Testis (tissue), 3 donors: Measurements from ENCODE around the gene CPD. TPM values are rescaled to one million over a fixed set of nuclear protein-coding genes. Genes with fewer than 3 reads are reported as not detected.
A peak's percentile ranks its signal among the peaks of the same experiment; 100 is the strongest.

ENCODE experiments used
- DNase-seq: peaks from one replicate; pipeline ENCODE4 v3.0.0-alpha.2; 2019
- H3K27ac ChIP-seq, 2 donors: fragments of 200-600 bp; sonication (generic); one replicate each; pipeline ENCODE4 v1.5.1; 2019
- H3K27me3 ChIP-seq: fragments of 200-600 bp; sonication (generic); one replicate; pipeline ENCODE4 v1.5.1; 2019
- H3K36me3 ChIP-seq: fragments of 200-600 bp; sonication (generic); one replicate; pipeline ENCODE4 v1.5.1; 2017; ENCODE audit warnings: low read depth; ENCODE audit errors: missing control alignments
- H3K4me1 ChIP-seq: fragments of 200-600 bp; sonication (generic); one replicate; pipeline ENCODE4 v1.5.1; 2019
- H3K4me3 ChIP-seq, 2 donors: fragments of 200-600 bp; sonication (generic); one replicate each; pipeline ENCODE4 v1.5.1; 2017 to 2019
- H3K9me3 ChIP-seq: fragments of 200-600 bp; sonication (generic); one replicate; pipeline ENCODE4 v1.5.1; 2017
- POLR2A ChIP-seq: fragments of 450-650 bp; IDR thresholded peaks from one replicate; pipeline ENCODE4 v1.6.1; 2017; ENCODE audit warnings: antibody characterized with exemption, mild to moderate bottlenecking, moderate library complexity
- WGBS, 2 donors: methylation state at CpG; one replicate each; pipeline ENCODE4 v1.1.5; 2018; 5-methylcytosine and 5-hydroxymethylcytosine counted together
- intact Hi-C: fragments of 100-400 bp; cut with DNase I; formaldehyde crosslinking; loops from one replicate; pipeline ENCODE4 v1.15.1; 2023; ENCODE audit warnings: low total_unique reads
- polyA plus RNA-seq: library from polyadenylated mRNA; stranded (reverse); fragments of 350-450 nt; fragmentation: Illumina TruSeq; extraction: RNeasy Lipid Tissue Mini Kit (QIAGEN cat#74804); gene quantifications from one replicate; pipeline ENCODE4 v1.2.3, GENCODE V29; 2014; ENCODE audit warnings: low read depth, low replicate concordance; ENCODE audit not compliant: insufficient read depth
- total RNA-seq, 2 donors: library from RNA; depleted of rRNA; stranded (reverse); fragments of >200 nt; gene quantifications; one replicate each; pipeline ENCODE4 v1.2.3, GENCODE V29; 2016
- TF ChIP-seq, protein P1 (sequence below), 3 experiments: fragments of 450-650 bp in 2 of 3; fragments of 200-600 bp in 1 of 3; sonication (generic) in 1 of 3; IDR thresholded peaks; one replicate each; pipeline ENCODE4 v1.5.1; 2016 to 2019; ENCODE audit warnings: antibody characterized with exemption in 3 of 3, mild to moderate bottlenecking in 2 of 3, moderate library complexity in 1 of 3

The CPD gene
- total and polyA plus RNA-seq, 3 donors from 2014 or later = 108 to 194 (median 134) TPM

DNA sequence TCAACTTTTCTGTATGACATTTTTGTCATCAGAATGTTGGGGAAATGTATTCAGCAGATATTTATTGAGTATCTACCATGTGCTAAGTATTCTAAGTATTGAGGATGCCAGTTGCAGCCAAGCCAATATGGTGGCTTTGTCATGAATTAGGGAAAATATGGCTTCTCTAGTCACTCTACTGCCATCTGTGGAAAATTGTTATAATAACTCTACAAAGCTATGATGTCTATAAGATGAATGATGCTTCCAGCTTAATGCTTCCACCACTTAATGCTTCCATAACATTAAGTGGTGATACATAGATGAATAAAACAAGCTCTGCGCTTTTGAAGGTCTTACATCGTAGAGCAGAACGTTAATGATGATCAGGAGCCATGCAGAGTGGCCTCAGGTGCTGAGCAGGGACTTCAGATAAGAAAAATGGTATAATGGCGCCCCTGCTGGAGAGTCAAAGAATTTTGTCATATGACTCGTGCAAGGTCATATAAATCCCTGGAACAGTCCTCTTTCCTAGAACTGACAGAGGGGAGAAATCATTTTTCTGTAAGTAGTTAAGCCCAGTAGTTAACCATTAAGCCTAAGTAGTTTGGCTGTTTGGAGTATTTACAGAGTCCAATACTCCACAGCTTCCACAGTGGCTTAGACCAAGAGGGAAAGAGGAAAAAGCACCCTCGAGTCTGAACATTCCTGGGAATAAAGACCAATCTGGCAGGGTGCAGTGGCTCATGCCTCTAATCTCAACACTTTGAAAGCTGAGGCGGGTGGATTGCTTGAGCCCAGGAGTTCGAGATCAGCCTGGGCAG is 42.2 kb upstream of the CPD start:
- Histone ChIP-seq H3K36me3 (no peaks in the 10 kb centered on the region), H3K4me3 (no peak overlapping the region), H3K9me3 (no peaks in the 10 kb centered on the region), H3K27me3 (no peaks in the 10 kb centered on the region), H3K27ac (no peak overlapping the region), H3K4me1 (no peaks in the 10 kb centered on the region)
- peak; percentile 39 for DNase-seq
- intact Hi-C loops = no loop called here
- 68 to 69% methylated on average over 8 of the region's 8 CpGs for WGBS, 2 donors
- no peak for TF ChIP-seq POLR2A
- TF ChIP-seq, protein P1, sequence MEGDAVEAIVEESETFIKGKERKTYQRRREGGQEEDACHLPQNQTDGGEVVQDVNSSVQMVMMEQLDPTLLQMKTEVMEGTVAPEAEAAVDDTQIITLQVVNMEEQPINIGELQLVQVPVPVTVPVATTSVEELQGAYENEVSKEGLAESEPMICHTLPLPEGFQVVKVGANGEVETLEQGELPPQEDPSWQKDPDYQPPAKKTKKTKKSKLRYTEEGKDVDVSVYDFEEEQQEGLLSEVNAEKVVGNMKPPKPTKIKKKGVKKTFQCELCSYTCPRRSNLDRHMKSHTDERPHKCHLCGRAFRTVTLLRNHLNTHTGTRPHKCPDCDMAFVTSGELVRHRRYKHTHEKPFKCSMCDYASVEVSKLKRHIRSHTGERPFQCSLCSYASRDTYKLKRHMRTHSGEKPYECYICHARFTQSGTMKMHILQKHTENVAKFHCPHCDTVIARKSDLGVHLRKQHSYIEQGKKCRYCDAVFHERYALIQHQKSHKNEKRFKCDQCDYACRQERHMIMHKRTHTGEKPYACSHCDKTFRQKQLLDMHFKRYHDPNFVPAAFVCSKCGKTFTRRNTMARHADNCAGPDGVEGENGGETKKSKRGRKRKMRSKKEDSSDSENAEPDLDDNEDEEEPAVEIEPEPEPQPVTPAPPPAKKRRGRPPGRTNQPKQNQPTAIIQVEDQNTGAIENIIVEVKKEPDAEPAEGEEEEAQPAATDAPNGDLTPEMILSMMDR (IDR thresholded peaks at IDR 0.05) = peak; percentile 44 to 58 (median 46)

DNA sequence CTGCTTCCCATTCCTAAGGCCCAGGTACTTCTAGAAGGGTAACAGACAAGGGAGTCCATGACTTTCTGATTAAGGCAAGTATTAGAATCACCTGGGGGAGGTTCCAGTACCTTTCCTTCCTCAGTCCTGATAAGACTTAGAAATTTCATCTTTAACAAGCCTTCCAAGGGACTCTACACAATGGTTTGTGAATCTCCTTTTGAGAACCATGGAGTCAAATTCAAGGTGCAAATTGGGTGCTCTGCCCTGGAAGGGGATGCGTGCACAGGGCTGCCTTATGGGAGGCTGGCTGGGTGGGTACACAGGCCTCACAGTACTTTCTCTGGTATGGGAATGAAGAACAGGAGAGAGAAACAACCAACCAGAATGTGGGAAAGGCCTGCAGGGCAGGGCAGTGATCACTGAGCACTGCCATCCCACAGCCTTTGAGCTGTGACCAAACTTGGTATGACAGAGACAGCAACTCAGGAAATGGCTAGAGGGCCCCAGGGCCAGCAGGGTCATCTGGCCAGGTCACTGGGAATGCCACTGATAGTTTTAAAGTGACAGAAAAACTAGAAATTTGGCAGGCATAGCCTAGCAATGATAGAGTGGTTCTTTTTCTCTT is 41.2 kb upstream of the CPD start:
- no peaks in the 10 kb centered on the region for H3K27me3 ChIP-seq
- no peaks in the 10 kb centered on the region for H3K9me3 ChIP-seq
- no peaks in the 10 kb centered on the region for H3K36me3 ChIP-seq
- TF ChIP-seq, protein P1 (IDR thresholded peaks at IDR 0.05) = no peak
- TF ChIP-seq POLR2A = no peak
- 100% methylated on average over 1 of the region's 1 CpG for WGBS, 2 donors
- no peak for DNase-seq
- H3K4me3 ChIP-seq = no peak overlapping the region
- intact Hi-C loops = no loop called here
- no peak overlapping the region for H3K27ac ChIP-seq
- H3K4me1 ChIP-seq = no peaks in the 10 kb centered on the region

DNA sequence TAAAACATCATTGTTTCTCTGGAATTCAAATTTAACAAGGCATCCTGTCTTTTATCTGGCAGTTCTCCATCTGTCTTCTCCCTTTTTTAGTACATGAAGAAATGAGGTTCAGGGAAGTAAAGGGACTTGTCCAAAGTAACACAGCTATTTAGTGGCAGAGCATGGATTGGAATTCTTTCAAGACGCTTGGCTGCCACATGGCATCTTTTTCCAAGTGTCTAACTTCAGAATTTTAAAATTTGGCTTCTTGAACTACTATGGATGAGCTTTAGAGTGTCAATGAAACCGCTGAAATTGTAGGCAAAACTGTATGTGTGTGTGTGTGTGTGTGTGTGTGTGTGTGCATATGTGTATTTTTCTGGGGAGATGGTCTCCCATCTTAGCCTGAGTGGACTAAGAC is 39.6 kb upstream of the CPD start:
- H3K9me3 ChIP-seq = no peaks in the 10 kb centered on the region
- 82 to 87% methylated on average over 2 of the region's 2 CpGs for WGBS, 2 donors

DNA sequence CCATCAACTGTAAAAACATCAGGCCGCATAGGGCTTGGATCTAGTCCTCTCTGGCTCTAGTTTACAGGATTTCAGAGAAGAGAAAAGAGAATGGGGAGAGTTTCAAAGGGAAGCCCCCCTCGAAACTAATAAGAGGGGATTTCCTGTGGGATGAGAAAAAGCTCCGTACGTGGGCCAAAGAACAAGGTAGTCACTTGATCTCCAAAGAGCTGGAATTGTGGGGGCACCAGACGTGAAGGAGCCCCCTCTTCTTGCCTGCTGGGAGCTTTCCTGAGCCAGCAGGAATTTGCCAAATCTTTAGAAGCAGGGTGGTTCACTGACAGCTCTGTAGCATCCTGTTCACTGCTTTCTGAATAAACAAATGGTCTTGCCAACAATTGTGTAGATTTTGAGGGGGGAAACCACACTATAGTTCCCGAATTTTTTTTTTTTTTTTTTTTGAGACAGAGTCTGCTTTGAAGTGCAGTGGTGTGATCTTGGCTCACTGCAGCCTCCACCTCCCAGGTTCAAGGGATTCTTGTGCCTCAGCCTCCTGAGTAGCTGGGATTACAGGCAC is 37.8 kb upstream of the CPD start:
- TF ChIP-seq POLR2A = no peak
- TF ChIP-seq, protein P1 (IDR thresholded peaks at IDR 0.05) = no peak
- Histone ChIP-seq H3K9me3 (no peaks in the 10 kb centered on the region), H3K27ac (no peak overlapping the region), H3K4me1 (peaks cover 18% of the 10 kb centered on the region), H3K4me3 (no peak overlapping the region), H3K27me3 (no peaks in the 10 kb centered on the region), H3K36me3 (no peaks in the 10 kb centered on the region)
- 53 to 55% methylated on average over 6 of the region's 6 CpGs for WGBS, 2 donors
- no peak for DNase-seq
- intact Hi-C loops = no loop called here

More for the DNA sequence above, 39.6 kb upstream of the CPD start:
- no peak overlapping the region for H3K4me3 ChIP-seq
- no peak for DNase-seq
- intact Hi-C loops = no loop called here
- TF ChIP-seq, protein P1 (IDR thresholded peaks at IDR 0.05) = no peak
- no peak for TF ChIP-seq POLR2A
- no peaks in the 10 kb centered on the region for H3K36me3 ChIP-seq
- H3K27ac ChIP-seq = no peak overlapping the region
- H3K4me1 ChIP-seq = peaks cover 8% of the 10 kb centered on the region
- no peaks in the 10 kb centered on the region for H3K27me3 ChIP-seq
